Activated CD4-positive, alpha-beta T cell treated with anti-CD3 and anti-CD28 coated beads, Interleukin-2, Interleukin-4, amounts not matched to agents 100 ng/mL and 50 ng/mL, durations not matched to agents 16 hours and 8 hours (primary cell): ENCODE data around the gene SERPINF2.
A peak's percentile ranks its signal among the peaks of the same experiment; 100 is the strongest.
"Not testable (repeated sequence)": the region's sequence is repeated elsewhere in the genome, so short reads cannot be mapped to it uniquely, and the experiment has no call there.

ENCODE experiments used
- DNase-seq: peaks from one replicate; pipeline ENCODE4 v3.0.0-alpha.2; 2020; ENCODE audit warnings: low spot score

SERPINF2 gene

DNA sequence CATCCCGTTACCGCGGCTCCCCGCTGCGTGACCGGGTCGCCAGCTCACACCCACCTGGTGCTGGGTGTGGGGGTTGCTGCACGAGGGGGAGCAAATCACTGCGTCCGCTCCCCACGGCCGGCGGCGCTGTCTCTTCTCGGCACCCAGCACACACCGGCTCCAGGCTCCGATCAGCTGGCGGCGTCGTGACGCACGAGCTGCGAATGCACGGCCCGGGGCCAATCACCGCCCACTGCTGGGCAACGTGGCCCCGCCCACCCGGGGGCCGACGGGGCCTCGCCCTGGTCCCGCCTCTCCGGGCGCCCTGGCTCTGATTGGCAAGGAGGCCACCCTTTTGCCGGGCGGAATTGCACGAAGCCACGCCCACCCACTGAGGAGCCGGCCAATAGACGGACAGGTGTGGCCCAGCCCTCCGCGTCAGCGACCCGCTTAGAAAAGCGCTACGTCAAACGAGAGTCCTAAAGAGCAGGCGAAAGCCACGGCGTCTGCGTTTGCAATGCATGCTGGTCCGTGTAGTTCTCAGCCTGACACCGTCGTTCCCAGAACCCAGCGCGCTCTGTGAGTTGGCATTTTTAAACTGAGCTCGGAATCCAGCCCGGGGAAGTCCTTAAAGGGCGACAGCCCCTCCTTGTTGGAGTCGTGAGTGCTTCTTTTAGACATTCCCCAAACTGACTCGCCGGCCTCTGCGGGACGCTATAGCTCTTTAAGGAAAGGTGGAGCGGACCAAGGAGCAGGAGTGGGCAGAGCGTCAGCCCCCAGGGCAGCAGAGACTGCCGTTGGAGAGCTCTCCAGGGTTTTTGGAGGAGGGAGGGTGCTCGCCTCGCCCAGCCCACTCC lies 26.4 kb upstream of the SERPINF2 start:
- peak; percentile 100 for DNase-seq

- DNase-seq: peak; percentile 97
These were observed 25.6 kb upstream of the SERPINF2 start for GRCh38 chr17:1716912-1717695.

GRCh38 chr17:1718362-1719165 lies 24.1 kb upstream of the SERPINF2 start:
- DNase-seq: no peak

GRCh38 chr17:1720856-1721386 lies 21.8 kb upstream of the SERPINF2 start:
- DNase-seq: peak; percentile 71

DNA sequence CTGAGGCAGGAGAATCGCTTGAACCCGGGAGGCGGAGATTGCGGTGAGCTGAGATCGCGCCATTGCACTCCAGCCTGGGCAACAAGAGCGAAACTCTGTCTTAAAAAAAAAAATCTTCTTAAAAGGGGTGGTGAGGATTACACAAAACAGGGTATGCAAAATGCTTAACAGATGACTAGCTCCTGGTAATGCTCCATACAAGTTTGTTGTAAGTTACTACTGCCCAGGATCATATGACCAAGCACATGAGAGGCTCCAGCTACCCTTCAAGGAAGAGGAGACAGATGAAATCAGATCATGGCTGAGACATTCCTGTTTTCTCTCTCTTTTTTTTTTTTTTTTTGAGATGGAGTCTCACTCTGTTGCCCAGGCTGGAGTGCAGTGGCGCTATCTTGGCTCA lies 20.6 kb upstream of the SERPINF2 start:
- not testable (repeated sequence) for DNase-seq

- DNase-seq: peak; percentile 89
These were observed 18.3 kb upstream of the SERPINF2 start, which contains the start of gene WDR81 for GRCh38 chr17:1724351-1724868. Gene WDR81 (plus strand): TSS chr17:1724704. CDS start chr17:1724960, 256 bp downstream.

GRCh38 chr17:1724869-1725641 lies 17.6 kb upstream of the SERPINF2 start:
- no peak for DNase-seq

GRCh38 chr17:1725642-1726511 lies 16.8 kb upstream of the SERPINF2 start:
- no peak for DNase-seq

DNA sequence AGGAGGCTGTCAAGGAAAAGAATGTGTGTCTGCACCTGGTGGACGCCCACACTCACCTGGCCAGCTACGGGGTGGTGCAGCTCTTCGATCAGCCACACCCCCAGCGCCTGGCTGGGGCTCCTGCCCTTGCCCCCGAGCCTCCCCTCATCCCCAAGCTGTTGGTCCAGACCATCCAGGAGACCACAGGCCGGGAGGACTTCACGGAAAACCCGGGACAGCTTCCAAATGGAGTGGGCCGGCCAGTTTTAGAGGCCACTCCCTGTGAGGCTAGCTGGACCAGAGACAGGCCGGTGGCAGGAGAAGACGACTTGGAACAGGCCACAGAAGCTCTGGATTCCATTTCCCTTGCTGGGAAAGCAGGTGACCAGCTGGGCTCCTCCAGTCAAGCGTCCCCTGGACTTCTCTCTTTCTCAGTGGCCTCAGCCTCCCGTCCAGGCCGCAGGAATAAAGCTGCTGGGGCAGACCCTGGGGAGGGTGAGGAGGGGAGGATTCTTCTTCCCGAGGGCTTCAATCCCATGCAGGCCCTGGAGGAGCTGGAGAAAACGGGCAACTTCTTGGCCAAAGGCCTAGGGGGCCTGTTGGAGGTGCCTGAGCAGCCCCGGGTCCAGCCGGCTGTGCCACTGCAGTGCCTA lies 15.9 kb upstream of the SERPINF2 start:
- DNase-seq: no peak

- DNase-seq: no peak
These were observed 15.3 kb upstream of the SERPINF2 start for GRCh38 chr17:1727258-1727789.

DNA sequence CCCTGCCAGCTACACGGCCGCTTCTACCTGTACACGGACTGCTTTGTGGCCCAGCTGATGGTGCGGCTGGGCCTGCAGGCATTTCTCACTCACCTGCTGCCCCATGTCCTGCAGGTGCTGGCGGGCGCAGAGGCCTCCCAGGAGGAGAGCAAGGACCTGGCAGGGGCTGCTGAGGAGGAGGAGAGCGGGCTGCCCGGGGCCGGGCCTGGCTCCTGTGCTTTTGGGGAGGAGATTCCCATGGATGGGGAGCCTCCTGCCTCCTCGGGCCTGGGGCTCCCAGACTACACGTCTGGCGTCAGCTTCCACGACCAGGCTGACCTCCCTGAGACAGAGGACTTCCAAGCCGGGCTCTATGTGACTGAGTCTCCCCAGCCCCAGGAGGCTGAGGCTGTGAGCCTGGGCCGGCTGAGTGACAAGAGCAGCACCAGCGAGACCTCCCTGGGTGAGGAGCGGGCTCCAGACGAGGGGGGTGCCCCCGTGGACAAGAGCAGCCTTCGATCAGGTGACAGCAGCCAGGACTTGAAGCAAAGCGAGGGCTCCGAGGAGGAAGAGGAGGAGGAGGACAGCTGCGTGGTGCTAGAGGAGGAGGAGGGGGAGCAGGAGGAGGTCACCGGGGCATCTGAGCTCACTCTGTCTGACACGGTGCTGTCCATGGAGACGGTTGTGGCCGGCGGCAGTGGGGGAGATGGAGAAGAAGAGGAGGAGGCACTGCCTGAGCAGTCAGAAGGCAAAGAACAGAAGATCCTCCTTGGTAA lies 14.6 kb upstream of the SERPINF2 start:
- no peak for DNase-seq

DNA sequence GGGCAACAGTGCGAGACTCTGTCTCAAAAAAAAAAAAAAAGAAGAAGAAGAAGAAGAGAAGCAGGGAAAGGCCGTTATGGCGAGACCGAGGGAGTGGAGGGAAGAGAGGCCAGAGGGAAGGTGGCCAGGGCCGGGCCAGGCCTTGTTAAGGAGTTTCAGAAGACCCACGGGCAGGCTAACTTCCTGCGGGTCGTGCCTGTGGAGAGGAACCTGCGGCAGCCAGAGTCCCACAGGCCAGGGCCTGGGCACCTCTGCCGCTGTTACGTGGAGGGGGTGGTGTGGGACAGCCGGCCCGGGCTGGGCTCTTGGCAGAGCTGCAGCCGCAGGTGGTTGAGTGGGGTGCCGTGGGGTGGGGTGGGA lies 12.7 kb upstream of the SERPINF2 start:
- no peak for DNase-seq

DNA sequence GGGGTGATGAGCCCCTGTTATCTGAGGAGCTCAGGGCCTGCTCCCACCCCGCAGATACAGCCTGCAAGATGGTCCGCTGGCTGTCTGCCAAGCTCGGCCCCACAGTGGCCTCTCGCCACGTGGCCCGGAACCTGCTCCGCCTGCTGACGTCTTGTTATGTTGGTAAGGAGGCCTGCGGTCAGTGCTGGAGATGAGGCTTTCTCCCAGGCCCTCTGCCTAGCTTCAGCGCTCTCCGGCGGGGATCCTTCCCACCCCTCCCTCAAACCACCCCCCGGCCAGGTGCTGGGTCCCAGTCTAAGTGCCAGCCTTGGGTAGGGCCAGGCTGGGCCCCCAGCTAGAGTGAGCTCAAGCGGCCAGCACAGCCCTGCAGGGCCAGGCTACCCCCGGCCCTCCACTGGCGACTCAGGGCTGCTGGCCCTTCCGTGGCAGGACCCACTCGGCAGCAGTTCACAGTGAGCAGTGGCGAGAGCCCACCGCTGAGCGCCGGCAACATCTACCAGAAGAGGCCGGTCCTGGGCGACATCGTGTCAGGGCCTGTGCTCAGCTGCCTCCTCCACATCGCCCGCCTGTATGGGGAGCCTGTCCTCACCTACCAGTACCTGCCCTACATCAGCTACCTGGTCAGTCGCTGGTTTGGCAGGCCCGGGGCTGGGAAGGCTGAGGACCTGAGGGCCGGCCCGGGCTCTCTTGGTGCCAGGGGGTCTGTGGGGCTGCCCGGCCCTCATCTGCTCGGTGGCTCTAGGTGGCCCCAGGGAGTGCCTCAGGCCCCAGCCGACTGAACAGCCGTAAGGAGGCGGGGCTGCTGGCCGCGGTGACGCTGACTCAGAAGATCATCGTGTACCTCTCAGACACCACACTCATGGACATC lies 12.1 kb upstream of the SERPINF2 start:
- DNase-seq: no peak

DNA sequence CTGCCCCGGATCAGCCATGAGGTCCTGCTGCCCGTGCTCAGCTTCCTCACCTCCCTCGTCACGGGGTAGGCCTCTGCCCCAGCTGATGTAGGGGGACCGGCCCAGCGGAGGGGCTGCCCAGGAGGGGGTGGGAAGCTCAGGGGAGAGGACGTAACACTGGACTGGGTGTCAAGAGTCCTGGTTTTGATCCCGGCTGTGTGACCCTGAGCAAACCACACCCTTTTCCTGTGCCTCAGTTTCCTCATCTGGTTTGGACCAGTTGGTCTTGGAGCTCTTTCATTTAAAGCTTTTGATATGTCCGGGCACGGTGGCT lies 11.5 kb upstream of the SERPINF2 start:
- no peak for DNase-seq

- DNase-seq: no peak
These were observed 10.3 kb upstream of the SERPINF2 start for GRCh38 chr17:1732241-1732832.

DNA sequence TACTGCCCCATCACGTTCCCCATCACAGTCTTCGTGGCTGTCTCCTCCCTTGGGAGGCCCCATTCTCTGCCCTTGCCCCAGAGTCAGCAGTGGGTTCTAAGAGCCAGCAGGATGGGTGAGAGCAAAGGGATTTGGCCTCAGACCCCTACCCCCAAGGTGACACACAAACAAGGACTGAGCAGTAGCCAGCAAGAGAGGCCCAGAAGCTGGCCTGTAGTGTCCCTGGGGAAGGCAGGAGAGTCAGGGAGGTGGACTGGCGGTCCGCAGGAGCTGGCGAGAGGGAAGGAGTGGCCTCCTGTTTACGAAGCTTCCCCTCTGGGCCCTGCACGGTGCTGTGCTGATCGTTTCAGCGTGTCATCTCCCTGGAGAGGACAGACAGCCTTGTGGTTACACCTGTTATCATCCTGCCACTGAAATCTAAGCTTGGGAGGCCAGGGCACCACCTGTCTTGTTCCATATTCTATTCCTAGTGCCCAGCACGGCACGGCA lies 9.8 kb upstream of the SERPINF2 start:
- no peak for DNase-seq

- no peak for DNase-seq
These were observed 8.9 kb upstream of the SERPINF2 start for GRCh38 chr17:1733759-1734158.
